SIG-M5 (cell line): ENCODE measurements around the gene PEX6.

Source experiments
- DNase-seq: peaks from one replicate; lab custom pipeline; 2025; lab: John Stamatoyannopoulos, UW

The PEX6 gene

DNA sequence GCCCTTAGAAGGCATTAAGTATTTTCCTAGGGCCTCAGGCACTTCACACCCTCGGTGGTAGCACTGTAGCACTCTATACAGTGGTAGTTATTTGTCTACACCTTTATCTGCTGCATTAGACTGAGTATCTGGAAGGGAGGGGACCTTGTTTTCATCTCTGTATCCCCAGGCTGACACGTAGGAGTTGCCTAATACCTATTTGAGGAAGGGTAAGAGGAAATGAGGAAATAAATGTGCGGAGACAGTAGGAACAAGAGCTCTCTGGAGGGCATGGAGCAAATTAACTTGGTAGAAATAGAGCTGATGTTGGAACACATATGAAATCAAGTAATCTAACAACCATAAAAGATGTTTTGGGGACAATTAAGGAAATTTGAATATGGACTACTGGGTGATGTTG lies 45.8 kb downstream of the PEX6 start:
- peak; percentile 58 for DNase-seq

DNA sequence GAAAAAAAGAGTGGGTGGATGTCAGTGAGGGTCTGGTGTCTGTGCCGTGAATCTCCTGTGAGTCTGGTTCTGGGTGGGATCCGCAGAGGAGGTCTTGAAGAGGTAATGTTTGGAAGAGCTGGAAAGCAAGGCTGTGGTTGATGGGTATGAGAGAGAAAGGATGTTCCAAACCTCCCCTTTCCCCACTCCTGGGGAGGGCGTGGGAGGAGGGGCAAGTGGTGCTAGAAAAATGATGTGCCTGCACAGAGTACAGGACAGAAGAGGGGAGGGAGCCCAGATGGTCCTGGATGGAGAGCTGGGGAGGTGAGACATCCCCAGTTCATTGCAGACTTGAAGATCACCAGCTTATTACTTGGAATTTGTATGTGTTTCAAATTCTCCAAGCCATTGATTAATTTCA lies 46.6 kb downstream of the PEX6 start:
- no peak for DNase-seq

DNA sequence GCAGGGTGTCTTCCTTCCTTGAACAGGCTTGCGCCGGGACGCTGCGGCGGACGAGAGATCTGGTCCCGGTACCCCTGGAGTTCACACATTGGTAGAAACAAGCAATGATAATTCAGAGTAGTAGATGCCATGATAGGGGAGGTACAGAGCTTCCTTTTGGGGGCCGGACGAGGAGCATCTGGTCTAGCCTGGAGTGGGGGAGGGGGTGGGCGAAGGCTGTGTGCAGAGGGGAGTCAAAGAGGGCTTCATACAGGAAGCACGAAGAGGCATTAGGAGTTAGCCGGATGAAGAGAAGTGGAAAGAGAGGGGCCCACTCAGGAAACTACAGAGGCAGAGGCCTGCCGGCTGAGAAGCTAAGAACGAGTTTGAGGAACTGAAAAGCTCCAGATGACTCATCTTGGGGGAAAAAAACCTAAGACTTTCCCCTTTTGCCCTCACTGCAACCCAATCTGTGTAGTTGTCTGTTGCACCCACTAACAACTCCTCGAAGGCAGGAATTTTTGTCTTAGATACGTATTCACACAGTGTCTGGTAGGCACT lies 49.1 kb downstream of the PEX6 start:
- DNase-seq: peak; percentile 94

DNA sequence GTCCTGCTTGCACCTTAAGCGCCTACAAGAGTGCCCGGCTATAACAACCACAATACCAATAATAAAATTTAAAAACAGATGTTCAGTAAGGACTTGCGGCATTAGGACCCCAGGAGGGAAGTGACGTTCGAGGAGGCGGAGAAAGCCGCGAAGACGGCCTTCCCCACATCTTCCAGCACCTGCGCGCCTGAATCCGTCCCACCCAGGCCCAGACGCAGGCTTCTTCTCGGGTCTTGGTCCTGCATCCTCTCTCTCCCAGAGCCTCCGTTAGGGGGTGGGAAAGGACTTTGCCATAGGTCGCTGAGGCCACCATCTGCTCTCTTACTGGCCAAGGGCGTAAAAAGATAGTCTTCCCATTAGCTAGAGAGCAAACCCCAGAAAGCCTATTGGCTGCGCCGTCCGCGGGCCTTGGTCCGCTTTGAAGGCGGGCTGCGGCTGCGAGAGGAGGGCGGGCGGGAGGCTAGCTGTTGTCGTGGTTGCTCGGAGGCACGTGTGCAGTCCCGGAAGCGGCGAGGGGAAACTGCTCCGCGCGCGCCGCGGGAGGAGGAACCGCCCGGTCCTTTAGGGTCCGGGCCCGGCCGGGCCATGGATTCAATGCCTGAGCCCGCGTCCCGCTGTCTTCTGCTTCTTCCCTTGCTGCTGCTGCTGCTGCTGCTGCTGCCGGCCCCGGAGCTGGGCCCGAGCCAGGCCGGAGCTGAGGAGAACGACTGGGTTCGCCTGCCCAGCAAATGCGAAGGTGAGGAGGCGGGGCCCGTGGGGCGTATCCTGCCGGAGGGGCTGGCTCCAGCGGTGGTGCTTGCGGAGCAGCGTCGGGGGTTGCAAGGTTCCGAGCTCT lies 49.8 kb downstream of the PEX6 start, which contains the start of gene CNPY3:
Gene CNPY3 (plus strand): TSS at position 495 of the 835 bp plus-strand sequence. CDS start 91 bp downstream, at position 586.
- DNase-seq: peak; percentile 92

DNA sequence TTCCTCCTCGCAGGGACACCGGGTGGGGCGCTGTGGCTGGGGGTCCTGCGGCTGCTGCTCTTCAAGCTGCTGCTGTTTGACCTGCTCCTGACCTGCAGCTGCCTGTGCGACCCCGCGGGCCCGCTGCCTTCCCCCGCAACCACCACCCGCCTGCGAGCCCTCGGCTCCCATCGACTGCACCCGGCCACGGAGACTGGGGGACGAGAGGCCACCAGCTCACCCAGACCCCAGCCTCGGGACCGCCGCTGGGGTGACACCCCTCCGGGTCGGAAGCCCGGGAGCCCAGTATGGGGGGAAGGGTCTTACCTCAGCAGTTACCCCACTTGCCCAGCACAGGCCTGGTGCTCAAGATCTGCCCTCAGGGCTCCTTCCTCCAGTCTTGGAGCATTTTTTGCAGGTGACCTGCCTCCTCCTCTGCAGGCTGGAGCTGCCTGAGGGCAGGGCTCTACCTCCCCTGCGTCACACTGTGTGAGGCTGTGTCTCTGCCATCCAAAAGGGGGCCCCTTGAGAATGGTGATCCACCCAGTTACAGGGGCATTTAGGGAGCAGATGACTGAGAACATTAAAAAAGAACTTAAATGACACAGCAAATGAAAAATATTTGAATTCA lies 53.6 kb downstream of the PEX6 start:
- no peak for DNase-seq

DNA sequence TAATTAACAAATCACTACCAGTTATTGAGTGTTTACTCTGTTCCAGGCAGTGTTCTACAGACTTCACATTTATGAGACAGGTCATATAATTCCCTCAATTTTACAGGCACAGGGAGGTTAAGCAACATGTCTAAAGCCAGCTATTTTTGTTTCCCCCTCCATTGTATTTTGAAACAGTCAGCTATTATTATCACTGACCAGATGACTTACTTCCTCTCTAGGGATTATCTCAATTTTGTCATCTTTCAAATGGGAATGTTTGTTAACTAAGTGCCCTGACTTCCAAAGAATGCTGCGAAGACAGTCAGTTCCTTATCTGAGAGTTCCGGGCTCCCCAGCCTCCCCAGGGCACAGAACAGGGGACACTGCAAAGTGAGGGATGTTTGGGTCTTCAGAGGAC lies 55.3 kb downstream of the PEX6 start:
- peak; percentile 8 for DNase-seq

DNA sequence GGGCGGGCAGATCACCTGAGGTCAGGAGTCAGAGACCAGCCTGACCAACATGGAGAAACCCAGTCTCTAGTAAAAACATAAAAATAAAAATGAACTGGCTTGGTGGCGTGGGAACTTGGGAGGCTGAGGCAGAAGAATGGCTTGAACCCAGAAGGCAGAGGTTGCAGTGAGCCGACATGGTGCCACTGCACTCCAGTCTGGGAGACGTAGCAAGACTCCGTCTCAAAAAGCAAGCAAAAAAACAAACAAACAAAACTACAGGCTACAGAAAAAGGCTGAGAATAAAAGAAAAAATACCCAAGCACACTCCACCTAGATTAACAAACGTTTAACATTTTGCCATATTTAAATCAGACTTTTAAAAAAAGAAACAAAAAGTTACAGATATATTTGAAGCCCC lies 57.2 kb downstream of the PEX6 start:
- no peak for DNase-seq

DNA sequence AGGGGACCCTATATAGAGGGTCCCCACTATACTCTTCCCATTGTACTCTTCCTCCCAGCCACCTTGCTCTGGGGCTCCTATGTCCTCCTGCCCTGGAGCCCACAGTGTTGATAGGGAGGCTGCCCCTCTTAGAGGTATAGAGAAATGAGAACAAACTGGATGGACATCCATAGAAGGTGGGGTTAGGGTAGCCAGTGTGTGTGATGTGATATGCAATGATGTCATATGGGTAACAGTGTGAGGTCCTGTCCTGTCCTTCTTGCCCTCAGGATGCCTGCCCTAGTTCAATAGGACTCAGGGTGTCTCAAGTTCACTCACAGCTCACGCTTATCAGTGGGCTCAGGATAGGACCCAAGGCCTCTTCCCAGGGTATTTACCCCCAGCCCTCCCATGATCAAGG lies 62.7 kb downstream of the PEX6 start:
- DNase-seq: no peak

DNA sequence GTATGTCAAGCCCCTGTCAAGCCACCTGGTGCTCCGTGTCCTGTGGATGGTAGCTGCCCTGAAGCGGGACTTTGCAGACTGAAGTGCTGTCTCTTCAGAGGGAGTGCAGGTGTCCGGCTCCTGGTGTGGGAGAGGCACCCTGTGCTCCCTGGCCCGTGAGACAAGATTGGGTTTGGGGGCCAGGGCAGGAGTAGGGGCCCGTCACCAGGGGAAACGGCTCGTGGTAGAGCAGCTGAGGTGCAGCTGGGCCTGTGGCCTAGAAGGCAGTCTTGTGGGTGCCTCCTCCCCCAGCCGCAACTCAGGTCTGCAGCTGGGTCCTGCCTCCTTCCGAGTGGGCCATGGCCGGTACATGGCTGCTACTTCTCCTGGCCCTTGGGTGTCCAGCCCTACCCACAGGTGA lies 63.2 kb downstream of the PEX6 start, which contains the start of gene PTCRA:
Gene PTCRA (plus strand): TSS at position 322 of the 400 bp plus-strand sequence. CDS start 17 bp downstream, at position 339.
- no peak for DNase-seq

DNA sequence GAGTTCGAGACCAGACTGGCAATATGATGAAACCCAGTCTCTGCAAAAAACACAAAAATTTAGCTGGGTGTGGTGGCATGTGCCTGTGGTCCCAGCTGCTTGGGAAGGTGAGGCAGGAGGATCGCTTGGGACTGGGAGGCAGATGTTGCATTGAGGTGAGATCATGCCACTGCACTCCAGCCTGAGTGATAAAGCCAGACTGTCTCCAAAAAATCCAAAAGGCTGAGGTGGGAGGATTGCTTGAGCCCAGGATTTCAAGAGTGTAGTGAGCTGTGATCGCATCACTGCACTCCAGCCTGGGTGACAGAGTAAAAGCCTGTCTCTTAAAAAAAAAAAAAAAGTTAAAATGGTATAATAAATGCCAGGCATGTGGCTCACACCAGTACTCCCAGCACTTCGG lies 64.4 kb downstream of the PEX6 start:
- no peak for DNase-seq
